ENCODE data around the gene CTNNA3. TPM values are rescaled to one million over a fixed set of nuclear protein-coding genes. Genes with fewer than 3 reads are reported as not detected.
A peak's percentile ranks its signal among the peaks of the same experiment; 100 is the strongest.

Gene CTNNA3
- total and polyA plus RNA-seq, 12 donors = 2.0 to 213 (median 171) TPM

DNA sequence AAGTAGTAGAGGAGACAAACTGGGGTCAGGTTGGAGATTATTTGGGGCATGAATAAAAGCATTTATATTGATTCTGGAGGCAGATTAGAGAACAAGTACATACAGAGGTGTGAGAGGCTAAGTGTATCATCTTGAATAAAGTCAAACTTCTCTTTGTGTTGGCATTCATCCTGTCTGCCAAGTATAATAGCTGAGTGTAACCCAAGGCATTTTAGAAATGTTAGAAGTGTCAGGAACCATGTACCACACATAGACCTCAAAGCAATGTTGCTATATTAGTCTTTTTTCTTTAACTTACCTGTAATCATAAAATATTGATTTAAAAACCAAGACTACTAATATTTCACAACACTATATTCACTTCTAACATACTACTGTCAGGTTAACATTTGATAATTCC is 826.4 kb downstream of the CTNNA3 start:
- H3K9me3 ChIP-seq = no peaks in the 10 kb centered on the region
- TF ChIP-seq, protein P1, sequence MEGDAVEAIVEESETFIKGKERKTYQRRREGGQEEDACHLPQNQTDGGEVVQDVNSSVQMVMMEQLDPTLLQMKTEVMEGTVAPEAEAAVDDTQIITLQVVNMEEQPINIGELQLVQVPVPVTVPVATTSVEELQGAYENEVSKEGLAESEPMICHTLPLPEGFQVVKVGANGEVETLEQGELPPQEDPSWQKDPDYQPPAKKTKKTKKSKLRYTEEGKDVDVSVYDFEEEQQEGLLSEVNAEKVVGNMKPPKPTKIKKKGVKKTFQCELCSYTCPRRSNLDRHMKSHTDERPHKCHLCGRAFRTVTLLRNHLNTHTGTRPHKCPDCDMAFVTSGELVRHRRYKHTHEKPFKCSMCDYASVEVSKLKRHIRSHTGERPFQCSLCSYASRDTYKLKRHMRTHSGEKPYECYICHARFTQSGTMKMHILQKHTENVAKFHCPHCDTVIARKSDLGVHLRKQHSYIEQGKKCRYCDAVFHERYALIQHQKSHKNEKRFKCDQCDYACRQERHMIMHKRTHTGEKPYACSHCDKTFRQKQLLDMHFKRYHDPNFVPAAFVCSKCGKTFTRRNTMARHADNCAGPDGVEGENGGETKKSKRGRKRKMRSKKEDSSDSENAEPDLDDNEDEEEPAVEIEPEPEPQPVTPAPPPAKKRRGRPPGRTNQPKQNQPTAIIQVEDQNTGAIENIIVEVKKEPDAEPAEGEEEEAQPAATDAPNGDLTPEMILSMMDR (IDR thresholded peaks at IDR 0.05) = no peak
- no peaks in the 10 kb centered on the region for H3K27me3 ChIP-seq
- no peak overlapping the region for H3K4me3 ChIP-seq
- ATAC-seq (peak in 1 of 8 donors; percentile 55), DNase-seq (no peak)
- H3K36me3 ChIP-seq = no peaks in the 10 kb centered on the region
- H3K27ac ChIP-seq = no peak overlapping the region
- intact Hi-C loops (cut with DNase I) = no loop called here
- H3K4me1 ChIP-seq = peaks cover 0 to 3% (median 0%) of the 10 kb centered on the region in 9 donors

DNA sequence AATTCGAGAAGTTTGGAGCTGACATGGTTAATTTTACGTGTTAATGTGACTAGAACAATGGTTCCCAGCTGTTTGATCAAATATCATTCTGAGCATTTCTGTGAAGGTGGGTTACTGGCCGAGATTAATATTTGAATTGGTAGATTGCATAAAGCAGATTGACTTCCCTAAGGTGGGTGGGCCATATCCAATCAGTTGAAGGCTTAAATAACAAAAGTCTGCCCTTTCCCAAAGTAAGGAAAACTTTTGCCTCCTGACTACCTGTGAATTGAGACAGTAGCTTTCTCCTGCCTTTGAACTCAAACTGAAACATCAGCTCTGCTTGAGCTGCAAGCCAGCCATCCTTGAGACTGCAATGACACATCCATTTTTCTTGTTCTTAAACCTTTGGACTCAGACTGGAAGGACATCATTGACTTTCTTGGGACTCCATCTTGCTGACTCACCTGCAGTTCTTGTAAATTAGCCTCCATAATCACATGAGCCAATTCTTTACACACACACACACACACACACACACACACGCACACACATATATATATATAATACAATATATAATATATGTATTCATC is 833.2 kb downstream of the CTNNA3 start:
- no peak overlapping the region for H3K27ac ChIP-seq
- no peak for ATAC-seq
- 76 to 84% methylated on average over 4 of the region's 4 CpGs for whole genome bisulfite sequencing, 2 donors

DNA sequence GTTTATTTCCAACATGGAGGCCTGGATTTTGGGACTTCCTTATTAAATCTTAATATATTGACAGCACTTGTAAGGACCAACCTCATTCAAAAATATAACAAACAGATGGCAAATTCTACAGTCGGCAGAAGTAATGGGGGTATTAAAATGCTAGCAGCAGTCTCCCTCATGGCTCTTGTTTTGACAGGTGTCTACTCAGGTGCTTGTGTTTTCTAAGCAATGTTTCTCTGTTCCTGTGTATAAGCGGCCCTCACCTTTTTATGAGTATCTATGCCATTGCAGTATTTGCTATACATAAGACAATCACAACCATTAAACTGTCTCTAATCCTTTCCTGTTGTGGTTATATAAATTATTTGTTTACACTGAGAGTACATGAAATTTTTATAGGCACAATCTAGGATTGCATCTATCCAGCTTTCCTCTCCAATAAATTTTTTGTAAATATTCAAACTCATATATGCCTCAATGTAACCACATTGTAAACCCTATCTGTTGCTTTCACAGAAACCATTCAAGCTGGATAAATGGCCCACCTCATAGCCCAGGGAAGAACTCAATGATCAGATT is 835.5 kb downstream of the CTNNA3 start:
- no peaks in the 10 kb centered on the region for H3K27me3 ChIP-seq
- DNase-seq = no peak
- TF ChIP-seq, protein P1 (IDR thresholded peaks at IDR 0.05) = no peak
- 45 to 74% methylated on average over 2 of the region's 2 CpGs for WGBS, 2 donors
- H3K36me3 ChIP-seq = no peaks in the 10 kb centered on the region
- no peaks in the 10 kb centered on the region for H3K4me1 ChIP-seq
- no peak overlapping the region for H3K27ac ChIP-seq
- no peak for ATAC-seq
- peaks cover 0 to 4% (median 0%) of the 10 kb centered on the region in 11 donors for H3K9me3 ChIP-seq
- intact Hi-C loops (cut with DNase I) = no loop called here
- H3K4me3 ChIP-seq = no peak overlapping the region

More for the DNA sequence above, 833.2 kb downstream of the CTNNA3 start:
- H3K36me3 ChIP-seq = no peaks in the 10 kb centered on the region
- DNase-seq = no peak
- TF ChIP-seq, protein P1 (IDR thresholded peaks at IDR 0.05) = no peak
- no peaks in the 10 kb centered on the region for H3K4me1 ChIP-seq
- intact Hi-C loops (cut with DNase I) = no loop called here
- no peak overlapping the region for H3K4me3 ChIP-seq
- H3K27me3 ChIP-seq = no peaks in the 10 kb centered on the region
- H3K9me3 ChIP-seq = peaks cover 0 to 4% (median 0%) of the 10 kb centered on the region in 11 donors

DNA sequence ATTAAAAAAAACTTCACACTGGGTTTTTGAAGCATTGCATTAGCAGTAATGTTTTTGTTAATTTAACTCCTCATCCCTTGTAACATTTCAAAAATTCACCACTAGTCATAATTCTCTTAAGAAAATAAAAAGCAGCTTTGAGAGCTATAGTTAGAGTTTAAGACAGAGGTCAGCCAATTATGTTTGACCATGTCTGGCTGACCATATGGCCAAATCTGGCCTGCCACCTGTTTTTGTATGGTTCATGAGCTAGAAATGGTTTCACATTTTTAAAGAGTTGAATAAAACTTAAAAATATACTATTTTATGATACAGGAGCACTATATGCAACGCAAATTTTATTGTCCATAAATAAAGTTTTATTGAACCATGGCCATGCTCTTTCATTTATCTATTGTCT is 843.2 kb downstream of the CTNNA3 start:
- no peaks in the 10 kb centered on the region for H3K36me3 ChIP-seq
- ATAC-seq (no peak), DNase-seq (no peak)
- no peaks in the 10 kb centered on the region for H3K4me1 ChIP-seq
- no peaks in the 10 kb centered on the region for H3K27me3 ChIP-seq
- WGBS, 2 donors = 61 to 72% methylated on average over 1 of the region's 1 CpG
- TF ChIP-seq, protein P1 (IDR thresholded peaks at IDR 0.05) = no peak
- no peak overlapping the region for H3K4me3 ChIP-seq
- H3K9me3 ChIP-seq = no peaks in the 10 kb centered on the region
- intact Hi-C loops (cut with DNase I) = no loop called here
- no peak overlapping the region for H3K27ac ChIP-seq
